ENCODE data around the gene GLIPR2.

GRCh38 chr9:36142510-36143244 is 6.1 kb downstream of the GLIPR2 start:
- no peak for TF ChIP-seq CTCF (IDR thresholded peaks at IDR 0.05)
- no peak for TF ChIP-seq EP300 (IDR thresholded peaks at IDR 0.05)
- no peak for TF ChIP-seq POLR2A (IDR thresholded peaks at IDR 0.05)

Measured in ovary (tissue), 3 donors.